GM19455 (cell line): ENCODE data around the gene MYL12A.
"Not testable (repeated sequence)": the region's sequence is repeated elsewhere in the genome, so short reads cannot be mapped to it uniquely, and the experiment has no call there.

Experiments
- ATAC-seq: cut with Tn5 transposase; IDR thresholded peaks from one replicate; pipeline ENCODE4 v1.9.1; 2021; ENCODE audit not compliant: unreplicated experiment

Gene MYL12A

GRCh38 chr18:3254725-3255124 lies 7.1 kb downstream of the MYL12A start:
- ATAC-seq, result no peak

GRCh38 chr18:3255611-3256165 lies 8.1 kb downstream of the MYL12A start:
- ATAC-seq, result no peak

- ATAC-seq, result no peak
Measured at GRCh38 chr18:3256693-3257626, 9.4 kb downstream of the MYL12A start.

- ATAC-seq, result no peak
Measured at GRCh38 chr18:3257627-3258120, 10.1 kb downstream of the MYL12A start.

- no peak for ATAC-seq
Measured at GRCh38 chr18:3260995-3261372, 13.4 kb downstream of the MYL12A start.

GRCh38 chr18:3261373-3262233 lies 14.0 kb downstream of the MYL12A start, which contains the start of gene MYL12B:
Gene MYL12B, plus strand, starts transcription at chr18:3262133. Its CDS starts 10,766 bp downstream, at chr18:3272899.
- ATAC-seq, result peak; percentile 92

- peak; percentile 40 for ATAC-seq
Measured at GRCh38 chr18:3262234-3263131, 14.9 kb downstream of the MYL12A start.

- ATAC-seq, result no peak
Measured at GRCh38 chr18:3263132-3263700, 15.6 kb downstream of the MYL12A start.

GRCh38 chr18:3264362-3264761 lies 16.8 kb downstream of the MYL12A start:
- ATAC-seq, result no peak

- no peak for ATAC-seq
Measured at GRCh38 chr18:3265564-3266033, 18.0 kb downstream of the MYL12A start.

GRCh38 chr18:3266062-3266608 lies 18.5 kb downstream of the MYL12A start:
- no peak for ATAC-seq

- no peak for ATAC-seq
Measured at GRCh38 chr18:3268306-3268705, 20.7 kb downstream of the MYL12A start.

GRCh38 chr18:3269241-3269913 lies 21.8 kb downstream of the MYL12A start:
- no peak for ATAC-seq

- no peak for ATAC-seq
Measured at GRCh38 chr18:3269914-3270299, 22.3 kb downstream of the MYL12A start.

- ATAC-seq, result no peak
Measured at GRCh38 chr18:3273042-3273441, 25.4 kb downstream of the MYL12A start.

- not testable (repeated sequence) for ATAC-seq
Measured at GRCh38 chr18:3277643-3278213, 30.1 kb downstream of the MYL12A start.

- ATAC-seq, result peak; percentile 71
Measured at GRCh38 chr18:3279201-3280185, 31.9 kb downstream of the MYL12A start.
